Sigmoid colon (tissue), 7 donors: Measurements from ENCODE around the gene ATP8A1. TPM values are rescaled to one million over a fixed set of nuclear protein-coding genes. Genes with fewer than 3 reads are reported as not detected.
"Not testable (repeated sequence)": the region's sequence is repeated elsewhere in the genome, so short reads cannot be mapped to it uniquely, and the experiment has no call there.

Source experiments
- DNase-seq: peaks from one replicate; pipeline ENCODE4 v3.0.0-alpha.2; 2019
- H3K27ac ChIP-seq, 4 donors: fragments of 200-600 bp; sonication (generic); one replicate each; pipeline ENCODE4 v1.5.1; 2016 to 2019; ENCODE audit warnings: mild to moderate bottlenecking in 1 of 4
- H3K27me3 ChIP-seq, 3 donors: fragments of 200-600 bp; sonication (generic); one replicate each; pipeline ENCODE4 v1.5.1; 2019; ENCODE audit warnings: mild to moderate bottlenecking in 1 of 3
- H3K36me3 ChIP-seq, 4 donors: fragments of 200-600 bp; sonication (generic); one replicate each; pipeline ENCODE4 v1.5.1; 2016 to 2019
- H3K4me1 ChIP-seq, 4 donors: fragments of 200-600 bp; sonication (generic); one replicate each; pipeline ENCODE4 v1.5.1; 2017 to 2019
- H3K4me3 ChIP-seq, 4 donors: fragments of 200-600 bp; sonication (generic); one replicate each; pipeline ENCODE4 v1.5.1; 2017 to 2019; ENCODE audit warnings: mild to moderate bottlenecking in 2 of 4, moderate library complexity in 1 of 4
- H3K9me3 ChIP-seq, 4 donors: fragments of 200-600 bp in 3 of 4; sonication (generic) in 3 of 4; one replicate each; pipeline versions ENCODE4 v1.5.1 to v1.6.1; 2013 to 2019
- EP300 ChIP-seq, 4 donors: sonication (generic); formaldehyde crosslinking; IDR thresholded peaks; one replicate each; pipeline ENCODE4 v1.6.1; 2017; ENCODE audit warnings: antibody characterized with exemption in 4 of 4
- POLR2A ChIP-seq, 2 donors: fragments of 450-650 bp; IDR thresholded peaks; one replicate each; pipeline ENCODE4 v1.6.1; 2016; ENCODE audit warnings: antibody characterized with exemption in 2 of 2, mild to moderate bottlenecking in 2 of 2, moderate library complexity in 2 of 2
- POLR2AphosphoS5 ChIP-seq, 4 donors: sonication (generic); formaldehyde crosslinking; IDR thresholded peaks; one replicate each; pipeline ENCODE4 v1.6.1; 2017; ENCODE audit warnings: antibody characterized with exemption in 4 of 4
- WGBS, 2 donors: extraction: QIAGEN DNeasy Blood & Tissue Kit; methylation state at CpG; one replicate each; pipeline ENCODE4 v1.1.7; 2013; 5-methylcytosine and 5-hydroxymethylcytosine counted together
- intact Hi-C: fragments of 100-400 bp; cut with DNase I; formaldehyde crosslinking; loops from one replicate; pipeline ENCODE4 v1.15.1; 2023
- polyA plus RNA-seq, 3 donors: library from polyadenylated mRNA; stranded (reverse); fragments of 200-250 nt; gene quantifications; one replicate each; pipeline ENCODE4 v1.2.3, GENCODE V29; 2013
- total RNA-seq, 4 donors: library from RNA; depleted of rRNA; stranded (reverse); fragments of >200 nt; gene quantifications; one replicate each; pipeline ENCODE4 v1.1.0, GENCODE V29; 2016
- TF ChIP-seq, protein P1 (sequence below), 4 experiments: fragments of 450-650 bp in 3 of 4; fragments of 200-600 bp in 1 of 4; IDR thresholded peaks; one replicate each; pipeline ENCODE4 v1.5.1; 2016 to 2019; ENCODE audit warnings: antibody characterized with exemption in 4 of 4, mild to moderate bottlenecking in 3 of 4, moderate library complexity in 2 of 4
- donor health status: healthy with polysubstance abuse.
- donor health status: Bipolar disorder and iron deficiency.
- donor health status: healthy.

The ATP8A1 gene
- total and polyA plus RNA-seq, 7 donors, result 2.4 to 19.3 (median 14.5) TPM

- TF ChIP-seq EP300 (IDR thresholded peaks at IDR 0.05), result no peak
- TF ChIP-seq POLR2AphosphoS5 (IDR thresholded peaks at IDR 0.05), result no peak
- TF ChIP-seq, protein P1, sequence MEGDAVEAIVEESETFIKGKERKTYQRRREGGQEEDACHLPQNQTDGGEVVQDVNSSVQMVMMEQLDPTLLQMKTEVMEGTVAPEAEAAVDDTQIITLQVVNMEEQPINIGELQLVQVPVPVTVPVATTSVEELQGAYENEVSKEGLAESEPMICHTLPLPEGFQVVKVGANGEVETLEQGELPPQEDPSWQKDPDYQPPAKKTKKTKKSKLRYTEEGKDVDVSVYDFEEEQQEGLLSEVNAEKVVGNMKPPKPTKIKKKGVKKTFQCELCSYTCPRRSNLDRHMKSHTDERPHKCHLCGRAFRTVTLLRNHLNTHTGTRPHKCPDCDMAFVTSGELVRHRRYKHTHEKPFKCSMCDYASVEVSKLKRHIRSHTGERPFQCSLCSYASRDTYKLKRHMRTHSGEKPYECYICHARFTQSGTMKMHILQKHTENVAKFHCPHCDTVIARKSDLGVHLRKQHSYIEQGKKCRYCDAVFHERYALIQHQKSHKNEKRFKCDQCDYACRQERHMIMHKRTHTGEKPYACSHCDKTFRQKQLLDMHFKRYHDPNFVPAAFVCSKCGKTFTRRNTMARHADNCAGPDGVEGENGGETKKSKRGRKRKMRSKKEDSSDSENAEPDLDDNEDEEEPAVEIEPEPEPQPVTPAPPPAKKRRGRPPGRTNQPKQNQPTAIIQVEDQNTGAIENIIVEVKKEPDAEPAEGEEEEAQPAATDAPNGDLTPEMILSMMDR (IDR thresholded peaks at IDR 0.05), result no peak
- TF ChIP-seq POLR2A (IDR thresholded peaks at IDR 0.05), result no peak
Observed at GRCh38 chr4:42473071-42473684, 183.7 kb downstream of the ATP8A1 start.

DNA sequence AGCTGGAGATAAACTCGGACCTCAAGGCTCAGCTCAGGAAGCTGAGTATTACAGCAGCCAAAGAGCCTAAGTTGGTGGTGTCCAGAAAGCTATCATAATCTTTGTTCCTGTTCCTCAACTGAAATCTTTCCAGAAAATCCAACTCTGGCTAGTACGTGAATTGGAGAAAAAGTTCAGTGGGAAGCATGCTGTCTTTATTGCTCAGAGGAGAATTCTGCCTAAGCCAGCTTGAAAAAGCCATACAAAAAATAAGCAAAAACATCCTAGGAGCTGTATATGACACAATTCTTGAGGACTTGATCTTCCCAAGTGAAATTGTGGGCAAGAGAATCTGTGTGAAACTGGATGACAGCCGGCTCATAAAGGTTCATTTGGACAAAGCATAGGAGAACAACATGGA lies 185.0 kb downstream of the ATP8A1 start:
- no peak overlapping the region for H3K27ac ChIP-seq
- intact Hi-C loops, result no loop called here
- no peaks in the 10 kb centered on the region for H3K36me3 ChIP-seq
- H3K4me3 ChIP-seq, result no peak overlapping the region
- H3K9me3 ChIP-seq, result no peaks in the 10 kb centered on the region
- 93 to 97% methylated on average over 3 of the region's 3 CpGs for WGBS, 2 donors
- H3K4me1 ChIP-seq, result no peaks in the 10 kb centered on the region
- TF ChIP-seq, protein P1 (IDR thresholded peaks at IDR 0.05), result no peak
- TF ChIP-seq EP300 (IDR thresholded peaks at IDR 0.05) (no peak), POLR2AphosphoS5 (IDR thresholded peaks at IDR 0.05) (no peak)
- DNase-seq, result no peak
- no peaks in the 10 kb centered on the region for H3K27me3 ChIP-seq

More at GRCh38 chr4:42473071-42473684, 183.7 kb downstream of the ATP8A1 start:
- Histone ChIP-seq H3K36me3 (no peaks in the 10 kb centered on the region), H3K27ac (no peak overlapping the region), H3K4me3 (no peak overlapping the region), H3K4me1 (no peaks in the 10 kb centered on the region), H3K9me3 (no peaks in the 10 kb centered on the region), H3K27me3 (no peaks in the 10 kb centered on the region)
- intact Hi-C loops, result no loop called here
- no peak for DNase-seq
- 49 to 82% methylated on average over 3 of the region's 3 CpGs for WGBS, 2 donors

GRCh38 chr4:42470023-42470422 lies 186.9 kb downstream of the ATP8A1 start:
- no peak overlapping the region for H3K27ac ChIP-seq
- H3K36me3 ChIP-seq, result no peaks in the 10 kb centered on the region
- DNase-seq, result no peak
- no peak overlapping the region for H3K4me3 ChIP-seq
- intact Hi-C loops, result no loop called here
- no peaks in the 10 kb centered on the region for H3K27me3 ChIP-seq
- H3K4me1 ChIP-seq, result no peaks in the 10 kb centered on the region
- no peaks in the 10 kb centered on the region for H3K9me3 ChIP-seq
- TF ChIP-seq, protein P1 (IDR thresholded peaks at IDR 0.05), result no peak
- no peak for TF ChIP-seq POLR2AphosphoS5 (IDR thresholded peaks at IDR 0.05)
- no peak for TF ChIP-seq EP300 (IDR thresholded peaks at IDR 0.05)
- TF ChIP-seq POLR2A (IDR thresholded peaks at IDR 0.05), result no peak
- WGBS, 2 donors, result 94% methylated on average over 5 of the region's 5 CpGs

DNA sequence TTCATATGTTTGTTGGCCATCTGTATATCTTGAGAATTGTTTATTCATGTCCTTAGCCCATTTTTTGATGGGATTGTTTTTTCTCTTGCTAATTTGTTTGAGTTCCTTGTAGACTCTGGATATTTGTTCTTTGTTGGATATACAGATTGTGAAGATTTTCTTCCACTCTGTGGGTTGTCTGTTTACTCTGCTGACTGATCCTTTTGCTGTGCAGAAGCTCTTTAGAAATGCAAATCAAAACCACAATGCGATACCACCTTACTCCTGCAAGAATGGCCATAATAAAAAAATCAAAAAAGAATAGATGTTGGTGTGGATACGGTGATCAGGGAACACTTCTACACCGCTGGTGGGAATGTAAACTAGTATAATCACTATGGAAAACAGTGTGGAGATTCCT lies 189.1 kb downstream of the ATP8A1 start:
- H3K4me3 ChIP-seq, H3K4me1 ChIP-seq, H3K9me3 ChIP-seq, H3K27me3 ChIP-seq, intact Hi-C loops, H3K27ac ChIP-seq, DNase-seq: not testable (repeated sequence)
- WGBS, 2 donors, result 90 to 95% methylated on average over 3 of the region's 3 CpGs
- peaks cover 0 to 11% (median 4%) of the 10 kb centered on the region in 4 donors for H3K36me3 ChIP-seq

DNA sequence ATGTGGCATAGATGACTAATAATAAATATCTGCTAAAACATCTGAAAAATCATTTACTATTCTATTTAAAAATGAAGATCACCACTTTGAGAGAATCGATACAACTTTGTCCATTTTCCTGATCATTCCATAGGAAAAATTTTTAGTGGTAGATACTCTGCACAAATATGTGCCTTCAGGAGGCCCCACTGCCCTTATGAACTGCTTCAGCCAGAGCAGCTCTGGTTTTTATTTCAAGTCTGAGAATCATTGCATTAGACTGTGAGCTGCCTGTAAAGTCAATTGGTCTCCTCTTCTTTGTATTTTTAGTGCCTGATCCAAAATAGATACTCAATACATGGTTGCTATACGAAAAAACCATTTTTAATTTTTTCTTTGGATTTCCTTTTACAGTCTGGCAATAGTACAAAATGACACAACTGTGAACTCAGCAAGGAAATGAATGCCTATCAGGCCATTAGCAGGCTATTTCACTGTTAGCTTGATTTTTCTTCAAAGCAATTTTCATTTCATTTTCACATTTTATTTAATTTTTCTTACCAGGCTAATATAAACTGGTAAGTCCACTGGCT lies 190.5 kb downstream of the ATP8A1 start:
- Histone ChIP-seq H3K4me1 (no peaks in the 10 kb centered on the region), H3K9me3 (no peaks in the 10 kb centered on the region), H3K36me3 (peaks cover 0 to 16% (median 6%) of the 10 kb centered on the region in 4 donors), H3K27ac (no peak overlapping the region), H3K27me3 (no peaks in the 10 kb centered on the region), H3K4me3 (no peak overlapping the region)
- WGBS, 2 donors, result 86 to 88% methylated on average over 2 of the region's 2 CpGs
- DNase-seq, result no peak
- intact Hi-C loops, result no loop called here
- TF ChIP-seq POLR2A (IDR thresholded peaks at IDR 0.05) (no peak), POLR2AphosphoS5 (IDR thresholded peaks at IDR 0.05) (no peak), EP300 (IDR thresholded peaks at IDR 0.05) (no peak)
- TF ChIP-seq, protein P1 (IDR thresholded peaks at IDR 0.05), result no peak
